Stimulated activated CD4-positive, alpha-beta T cell treated with anti-CD3 and anti-CD28 coated beads, Interleukin-4, amount 100 ng/mL, for 1 hour (primary cell): ENCODE data around the gene MTA1.

Experiments
- DNase-seq: peaks from one replicate; pipeline ENCODE4 v3.0.0-alpha.2; 2020

Gene MTA1

DNA sequence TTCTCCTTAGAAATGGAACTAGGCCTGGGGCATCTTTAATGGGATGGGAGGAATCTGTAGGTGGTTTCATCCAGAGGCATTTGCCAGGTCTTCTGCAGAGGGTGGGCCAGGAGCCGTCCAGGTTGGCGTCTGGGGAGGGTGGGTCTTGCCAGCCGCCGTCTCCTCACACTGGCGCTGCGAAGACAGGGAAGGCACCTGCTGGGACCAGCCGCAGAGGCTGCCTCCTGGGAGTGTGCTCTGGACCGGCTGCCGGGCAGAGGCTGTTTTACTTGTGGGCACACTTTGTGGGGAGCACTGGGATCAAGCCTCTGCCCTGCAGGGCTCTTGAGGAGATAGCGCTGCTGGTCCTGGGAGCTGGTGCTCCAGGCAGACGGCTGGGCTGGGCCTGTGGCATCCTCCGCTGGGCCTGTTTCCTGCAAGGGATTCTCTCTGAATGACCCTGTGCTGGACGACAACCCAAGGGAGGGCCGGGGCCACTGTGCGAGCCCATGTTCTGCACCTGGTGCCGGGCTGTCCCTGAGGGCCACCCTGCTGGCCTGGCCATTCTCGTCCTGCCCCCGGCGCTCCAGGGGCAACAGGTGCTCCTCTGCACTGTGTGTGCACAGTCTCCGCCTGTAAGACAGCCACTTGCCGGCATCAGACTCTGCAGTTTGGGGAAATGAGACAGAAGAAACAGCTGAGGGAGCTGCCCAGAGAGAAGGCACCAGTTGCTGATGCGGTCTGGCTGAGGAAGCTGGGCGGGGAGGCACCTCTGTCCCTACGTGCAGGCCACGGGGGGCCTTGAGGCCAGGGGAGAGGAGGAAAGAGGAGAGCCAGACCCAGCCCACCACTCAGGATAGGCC lies 31.3 kb upstream of the MTA1 start:
- no peak for DNase-seq

DNA sequence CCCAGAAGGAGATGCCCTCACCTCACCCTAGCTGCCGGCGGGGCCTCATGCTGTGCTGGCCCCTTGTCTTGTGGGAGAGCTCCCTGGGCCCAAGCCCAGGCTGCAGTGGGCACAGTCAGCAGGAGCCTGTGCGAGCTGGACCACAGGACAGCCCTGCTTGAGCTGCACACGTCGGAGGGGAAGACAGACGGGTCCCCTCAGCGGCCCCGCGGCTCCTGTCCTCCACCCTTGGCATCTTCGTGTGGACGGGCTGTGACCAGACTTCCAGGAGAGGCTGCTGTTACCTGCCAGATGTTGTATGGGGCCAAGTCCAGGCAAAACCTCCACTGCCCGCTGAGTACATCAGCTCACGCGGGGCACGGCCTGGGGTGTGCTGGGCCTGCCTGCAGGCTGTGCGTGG lies 30.7 kb upstream of the MTA1 start:
- no peak for DNase-seq

DNA sequence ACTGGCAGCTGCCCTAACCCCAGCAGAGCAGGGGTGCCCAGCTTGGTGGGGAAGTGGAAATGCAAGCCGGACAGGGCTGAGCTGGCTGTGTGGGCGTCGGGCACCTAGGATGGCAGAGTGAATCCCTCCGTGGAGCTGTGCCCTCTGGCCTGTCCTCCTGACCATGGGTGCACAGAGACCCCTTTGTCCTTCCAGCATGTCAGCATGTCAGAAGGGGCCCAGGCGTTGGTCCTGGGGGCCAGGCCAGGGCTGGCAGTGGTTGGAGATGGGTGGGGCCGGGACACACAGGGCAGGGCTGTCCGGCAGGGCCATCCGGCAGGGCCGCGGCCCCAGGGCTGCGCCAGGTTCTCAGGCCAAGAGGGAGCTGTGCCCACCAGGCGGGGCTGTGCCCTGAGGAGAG lies 30.1 kb upstream of the MTA1 start:
- no peak for DNase-seq

DNA sequence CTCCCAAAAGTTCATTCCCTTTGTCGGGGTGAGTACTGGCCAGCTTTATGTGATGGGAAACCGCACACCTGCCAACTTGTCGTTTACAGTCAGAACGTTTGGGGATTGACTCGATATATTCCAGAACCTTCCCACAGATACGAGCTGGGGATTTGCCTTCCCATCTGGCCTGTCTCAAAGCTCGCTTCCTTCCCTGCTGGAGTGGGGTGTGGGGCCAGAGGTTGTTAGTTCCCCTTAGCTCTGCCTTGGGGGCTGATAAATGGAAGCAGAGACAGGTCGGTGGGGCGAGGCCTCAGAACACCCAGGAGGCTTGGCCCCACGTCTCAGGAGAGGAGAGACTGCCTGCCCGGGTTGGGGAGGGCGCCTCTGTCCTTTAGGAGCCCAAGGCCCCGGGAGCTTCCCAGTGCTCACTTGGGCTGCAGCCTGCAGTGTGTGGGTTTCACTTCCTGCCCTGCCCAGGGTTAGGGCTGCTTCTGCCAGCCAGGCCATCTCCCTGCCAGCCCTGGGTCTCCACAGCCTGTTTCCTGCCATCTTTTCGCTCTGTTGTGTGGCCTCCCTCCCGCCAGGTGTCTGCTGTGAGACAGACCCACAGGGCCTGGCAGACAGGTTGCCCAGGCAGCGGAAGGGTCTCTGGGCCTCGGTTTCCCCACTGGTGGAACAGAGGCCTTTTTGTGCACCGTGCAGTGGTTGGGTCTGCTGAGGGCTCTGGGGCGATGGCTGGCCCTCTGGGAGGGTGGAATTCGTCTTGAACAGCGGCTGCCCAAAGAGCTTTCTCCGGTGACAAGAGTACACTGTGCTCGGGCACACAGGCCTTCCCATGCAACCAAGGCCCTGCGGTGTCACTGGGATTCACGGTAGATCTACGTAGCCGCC lies 29.4 kb upstream of the MTA1 start:
- no peak for DNase-seq

DNA sequence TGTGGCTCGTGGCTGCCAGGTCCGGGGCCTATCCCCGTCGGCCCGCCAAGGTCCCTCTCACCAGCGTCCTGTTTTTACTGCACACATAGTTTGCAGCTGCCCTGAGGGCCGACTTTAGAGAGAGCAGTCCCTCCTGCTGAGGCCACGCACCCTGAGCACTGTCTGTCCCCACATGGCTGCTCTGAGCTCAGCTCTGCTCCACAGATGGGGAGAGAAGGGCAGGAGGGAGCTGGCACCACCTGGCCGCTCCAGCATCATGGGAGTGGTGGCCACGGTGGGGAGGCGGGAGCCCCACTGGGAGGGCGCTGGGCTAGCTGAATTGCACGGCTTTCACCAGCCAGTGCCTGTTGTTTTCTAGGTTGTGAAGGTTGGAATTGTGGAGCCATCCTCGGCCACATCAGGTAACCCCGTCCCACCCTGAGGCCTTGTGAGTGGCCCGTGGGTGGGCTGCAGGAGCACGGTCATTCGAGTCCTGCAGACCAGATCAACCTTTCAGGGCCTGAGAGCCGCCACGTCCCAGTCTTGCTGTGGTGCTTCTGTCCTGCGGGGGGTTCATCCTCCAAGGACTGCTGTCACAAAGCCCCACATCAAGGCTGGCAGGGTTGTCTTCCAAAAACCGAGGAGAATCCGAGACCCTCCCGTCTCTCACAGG lies 28.7 kb upstream of the MTA1 start:
- DNase-seq = no peak

DNA sequence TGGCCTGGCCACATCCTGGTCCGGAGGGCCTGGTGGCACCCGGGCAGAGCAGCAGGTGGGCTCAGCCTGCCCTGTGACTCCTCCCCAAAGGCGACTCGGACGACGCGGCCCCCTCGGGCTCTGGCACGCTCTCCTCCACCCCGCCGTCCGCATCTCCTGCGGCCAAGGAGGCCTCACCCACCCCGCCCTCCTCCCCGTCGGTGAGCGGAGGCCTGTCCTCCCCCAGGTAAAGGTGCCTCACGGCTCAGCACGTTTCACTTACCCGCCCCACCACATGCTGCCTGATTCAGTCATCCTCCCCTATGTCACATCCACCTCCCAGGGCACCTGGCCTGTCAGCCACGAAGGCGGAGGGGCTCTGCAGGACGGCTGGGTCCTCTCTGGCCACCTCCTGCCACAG lies 28.1 kb upstream of the MTA1 start:
- DNase-seq = no peak

DNA sequence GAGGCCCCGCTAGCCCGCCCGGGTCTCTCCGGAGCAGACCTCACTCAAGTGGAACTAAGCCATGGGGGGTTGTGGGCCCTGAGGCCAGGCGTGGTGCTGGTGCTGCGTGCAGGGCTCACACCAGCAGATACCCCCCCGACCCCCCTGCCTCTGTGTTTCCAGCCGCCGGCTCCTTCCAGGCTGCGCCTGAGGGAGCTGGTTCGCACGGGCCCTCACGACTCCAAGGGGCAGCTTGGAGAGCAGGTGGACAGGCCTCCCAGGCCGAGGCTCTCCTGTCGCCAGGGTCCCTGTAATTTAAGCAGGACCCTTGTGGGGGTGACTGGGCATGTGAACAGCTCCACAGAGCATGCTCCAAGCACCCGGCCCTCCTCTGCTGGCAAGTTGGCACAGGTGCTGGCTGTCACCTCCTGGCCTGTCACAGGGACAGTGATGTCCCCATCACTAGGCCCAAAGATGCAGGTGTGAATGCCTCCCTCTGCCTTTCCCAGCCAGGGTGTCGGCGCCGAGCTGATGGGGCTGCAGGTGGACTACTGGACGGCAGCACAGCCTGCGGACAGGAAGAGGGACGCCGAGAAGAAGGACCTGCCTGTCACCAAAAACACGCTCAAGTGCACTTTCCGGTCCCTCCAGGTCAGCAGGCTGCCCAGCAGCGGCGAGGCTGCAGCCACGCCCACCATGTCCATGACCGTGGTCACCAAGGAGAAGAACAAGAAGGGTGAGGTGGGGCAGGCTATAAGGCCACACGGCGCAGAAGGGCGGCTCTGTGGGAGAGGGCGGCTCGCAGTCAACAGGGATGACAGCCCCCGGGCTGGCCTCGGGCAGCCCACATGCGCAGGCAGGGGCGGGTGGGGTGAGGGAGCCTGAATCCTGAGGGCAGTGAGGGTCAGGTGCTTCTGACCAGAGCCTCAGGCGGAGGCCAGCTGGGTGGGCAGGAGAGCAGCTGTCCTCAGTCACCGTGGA lies 27.2 kb upstream of the MTA1 start:
- no peak for DNase-seq

DNA sequence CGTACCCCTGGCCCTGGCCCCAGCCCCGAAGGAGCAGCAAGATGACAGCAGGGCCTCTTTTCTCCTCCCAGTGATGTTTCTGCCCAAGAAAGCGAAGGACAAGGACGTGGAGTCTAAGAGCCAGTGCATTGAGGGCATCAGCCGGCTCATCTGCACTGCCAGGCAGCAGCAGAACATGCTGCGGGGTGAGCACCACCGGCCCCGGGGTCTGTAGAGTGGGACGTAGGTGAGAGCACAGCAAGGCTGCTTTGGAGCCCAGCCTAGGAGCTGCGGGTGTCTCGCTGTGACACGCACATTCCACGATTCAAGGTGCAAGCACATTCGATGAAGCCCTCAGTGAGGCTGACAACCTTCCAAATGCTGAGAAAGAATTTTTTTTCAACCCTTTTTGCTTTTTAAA lies 26.5 kb upstream of the MTA1 start:
- no peak for DNase-seq

DNA sequence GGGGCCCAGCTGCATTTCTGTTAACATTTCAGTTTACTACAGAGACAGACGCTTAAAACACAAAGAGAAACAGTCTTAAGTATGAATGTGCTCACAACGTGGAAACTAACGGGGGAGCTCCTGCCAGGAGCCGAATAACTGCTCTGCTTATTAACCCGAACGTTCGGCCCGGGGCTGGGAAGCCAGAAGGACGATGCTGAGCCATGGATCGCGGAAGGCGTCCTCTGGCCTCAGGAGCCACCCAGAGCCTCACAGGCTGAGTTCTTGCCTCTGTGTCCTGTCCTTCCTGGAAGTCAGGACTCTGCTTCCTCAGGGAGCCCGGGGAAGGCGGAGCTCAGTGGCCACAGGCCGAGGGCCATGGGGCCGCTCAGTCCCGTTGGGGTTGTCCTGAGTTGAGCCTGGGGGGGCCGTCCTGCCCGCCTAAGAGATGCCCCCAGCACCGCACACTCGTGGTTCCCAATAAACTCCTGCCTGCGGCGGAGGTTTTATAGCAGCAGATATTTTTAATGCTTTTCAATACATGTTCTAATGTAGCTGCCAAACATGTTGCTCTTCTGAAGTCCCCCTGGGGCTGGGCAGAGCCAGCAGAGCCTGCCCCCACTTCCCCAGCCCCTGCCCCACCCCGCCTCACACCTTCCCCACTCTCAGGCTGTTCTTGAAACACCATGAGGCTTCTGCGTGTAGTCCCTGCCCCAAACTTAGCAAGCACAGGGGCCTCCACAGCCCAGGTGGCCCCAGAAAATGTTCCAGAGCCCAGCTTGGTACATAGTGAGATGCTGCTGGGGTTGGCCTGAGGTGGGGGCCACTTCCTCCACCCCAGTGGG lies 24.7 kb upstream of the MTA1 start:
- no peak for DNase-seq

DNA sequence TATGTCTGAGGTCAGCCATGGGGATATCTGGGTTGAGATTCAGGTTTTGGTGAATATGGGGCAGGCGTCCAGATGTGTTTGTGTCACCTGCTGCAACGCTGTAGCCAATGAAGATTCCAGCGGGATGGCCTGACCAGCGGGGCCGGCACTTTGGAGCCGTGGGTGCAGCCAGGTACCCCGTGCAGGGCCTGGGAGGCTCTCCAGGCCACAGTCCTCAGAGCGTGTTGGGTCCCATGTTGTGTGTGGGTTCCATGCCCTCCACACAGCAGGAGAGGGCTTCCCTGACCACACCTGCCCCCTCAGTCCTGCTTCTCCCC lies 24.1 kb upstream of the MTA1 start:
- DNase-seq = no peak

DNA sequence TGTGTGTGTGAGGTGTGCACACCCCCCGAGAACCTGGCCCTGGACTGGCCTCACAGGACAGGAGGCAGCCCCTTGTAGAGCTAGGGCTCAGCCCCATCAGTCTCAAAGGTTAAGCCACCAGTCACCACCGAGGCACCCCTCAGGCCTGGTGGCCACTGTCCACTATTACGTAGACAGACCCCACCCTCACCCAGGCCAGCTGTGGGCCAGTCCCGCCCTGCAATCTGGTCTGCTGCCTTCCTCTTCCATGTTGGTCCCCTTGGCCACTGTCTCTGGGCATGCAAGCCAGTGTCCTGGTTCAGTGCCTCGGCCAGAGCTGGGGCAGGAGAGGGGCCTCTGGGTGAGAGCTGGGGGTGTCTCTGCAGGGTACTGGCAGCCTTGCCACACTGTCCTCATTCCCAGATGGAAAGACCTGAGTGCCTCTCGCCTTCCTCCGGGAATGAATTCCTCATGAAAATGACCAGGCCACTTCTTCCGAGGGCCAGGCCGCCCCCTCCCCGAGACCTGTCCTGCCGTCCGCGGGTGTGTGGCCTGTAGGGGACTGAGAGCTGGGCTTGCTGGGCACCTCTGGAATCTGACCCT lies 22.2 kb upstream of the MTA1 start:
- no peak for DNase-seq

DNA sequence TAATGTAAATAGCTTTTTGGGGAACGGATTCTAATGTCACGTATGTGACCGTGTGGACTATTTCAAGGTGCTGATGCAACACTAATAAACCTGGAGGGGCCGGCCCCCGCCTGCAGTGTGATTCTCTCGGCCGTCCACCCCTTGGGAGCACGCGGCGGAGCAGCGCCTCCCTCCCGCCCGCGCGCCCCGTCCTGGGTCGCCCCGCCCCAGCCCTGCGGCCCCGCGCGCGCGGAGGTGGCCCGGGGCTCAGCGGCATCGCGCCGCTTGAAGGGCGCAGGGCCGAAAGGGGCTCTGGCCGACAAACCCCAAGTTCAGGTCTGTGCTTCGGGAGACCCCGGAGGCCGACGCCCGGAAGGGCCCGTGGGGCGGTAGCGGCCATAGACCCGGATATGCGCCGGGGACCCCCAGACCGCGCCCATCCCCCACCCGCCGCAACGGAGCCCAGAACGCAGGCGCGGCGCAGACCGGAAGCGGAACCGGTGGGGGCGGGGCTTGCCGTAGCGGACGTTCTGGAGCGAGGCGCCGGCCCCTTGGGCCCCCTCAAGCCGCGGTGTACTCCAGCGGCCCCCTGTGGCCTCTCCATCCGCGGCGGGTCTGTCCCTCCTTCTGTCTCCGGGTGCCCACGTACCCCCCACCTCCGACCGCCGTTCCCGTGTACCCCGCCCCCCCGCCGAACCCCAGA lies 21.4 kb upstream of the MTA1 start, which contains the start of gene TEX22:
Gene TEX22 (plus strand): TSS at position 495 of the 682 bp plus-strand sequence. CDS start 803 bp downstream, outside the sequence.
- DNase-seq = peak; percentile 97

DNA sequence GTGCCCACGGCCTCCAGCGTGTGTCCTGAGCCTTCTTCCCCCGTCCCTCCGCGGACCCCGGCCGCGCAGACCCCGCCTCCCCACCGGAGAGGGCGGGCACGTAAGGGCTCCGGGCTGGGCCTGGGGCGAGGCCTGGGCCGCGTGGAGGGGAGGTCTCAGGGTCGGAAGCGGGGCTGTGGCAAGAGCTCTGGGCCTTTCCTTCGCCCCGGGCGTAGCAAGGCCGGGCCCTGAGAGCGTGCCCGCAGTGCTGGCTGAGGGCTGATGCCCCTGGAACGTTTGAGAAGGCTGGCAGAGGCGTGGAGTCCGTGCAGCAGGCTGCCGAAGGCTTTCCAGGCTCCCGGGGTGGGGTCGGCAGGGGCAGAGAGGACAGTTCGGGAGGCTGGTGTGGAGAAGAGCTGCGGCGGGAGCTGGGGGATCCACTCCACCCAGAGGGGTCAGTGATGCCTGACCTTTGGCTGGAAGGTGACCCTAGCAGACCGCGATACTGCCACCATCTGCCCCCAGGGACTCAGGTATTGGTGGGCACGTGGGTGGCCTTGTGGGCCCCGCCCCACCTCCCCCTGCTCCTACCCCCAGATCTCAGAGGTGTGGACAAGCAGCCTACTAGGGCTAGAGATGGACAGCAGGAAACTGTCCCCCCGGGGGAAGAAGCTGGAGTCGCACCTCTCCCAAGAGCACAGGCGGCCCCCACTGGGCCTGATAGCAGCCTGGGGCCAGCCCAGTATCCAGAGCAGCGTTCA lies 20.7 kb upstream of the MTA1 start:
- DNase-seq = no peak

DNA sequence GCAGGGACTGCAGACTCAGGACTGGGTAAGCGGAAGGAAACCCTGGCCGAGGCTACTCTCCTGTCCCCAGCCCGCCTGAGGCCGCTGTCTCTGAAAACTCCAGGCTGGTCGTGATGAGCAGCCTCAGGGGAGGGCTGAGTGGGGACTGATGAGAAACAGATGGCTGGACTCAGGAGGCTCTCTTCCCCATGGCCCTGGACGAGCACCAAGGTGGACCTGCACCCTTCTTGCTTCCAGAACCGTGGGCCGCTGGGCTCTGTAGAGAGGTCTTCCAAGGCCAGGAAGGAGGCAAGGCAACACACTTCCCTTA lies 20.2 kb upstream of the MTA1 start:
- DNase-seq = no peak

DNA sequence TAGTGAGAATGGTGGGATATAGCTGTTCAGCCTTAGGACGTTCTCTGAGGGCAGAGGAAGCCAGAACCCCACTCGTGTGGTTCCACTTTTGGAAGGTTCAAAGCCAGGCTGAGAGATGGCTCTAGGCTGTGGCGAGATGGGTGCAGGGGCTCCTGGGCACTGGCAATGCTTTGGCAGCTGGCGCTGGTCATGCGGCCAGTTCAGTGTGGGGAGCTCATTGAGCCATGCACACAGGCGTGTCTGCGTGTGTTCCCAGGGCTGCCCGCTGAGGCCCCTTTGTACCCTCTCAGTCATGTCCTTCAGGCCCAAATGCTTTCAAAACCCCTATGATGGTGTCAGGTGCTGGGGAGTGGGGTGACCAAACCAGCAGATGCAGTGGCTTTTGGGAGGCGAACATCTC lies 19.6 kb upstream of the MTA1 start:
- DNase-seq = no peak

DNA sequence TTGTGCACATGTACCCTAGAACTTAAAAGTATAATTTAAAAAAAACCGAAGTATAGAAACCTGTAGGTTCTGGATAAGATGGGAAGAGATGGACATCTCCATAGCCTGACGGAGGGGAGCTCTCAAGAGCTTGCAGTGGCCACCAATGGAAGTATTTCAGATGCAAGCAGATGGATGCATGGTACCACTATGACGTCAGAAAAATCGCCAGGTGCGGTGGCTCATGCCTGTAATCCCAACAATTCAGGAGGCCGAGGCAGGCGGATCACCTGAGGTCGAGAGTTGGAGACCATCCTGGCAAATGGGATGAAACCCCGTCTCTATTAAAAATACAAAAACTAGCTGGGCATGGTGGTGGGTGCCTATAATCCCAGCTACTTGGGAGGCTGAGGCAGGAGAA lies 17.9 kb upstream of the MTA1 start:
- DNase-seq = no peak

DNA sequence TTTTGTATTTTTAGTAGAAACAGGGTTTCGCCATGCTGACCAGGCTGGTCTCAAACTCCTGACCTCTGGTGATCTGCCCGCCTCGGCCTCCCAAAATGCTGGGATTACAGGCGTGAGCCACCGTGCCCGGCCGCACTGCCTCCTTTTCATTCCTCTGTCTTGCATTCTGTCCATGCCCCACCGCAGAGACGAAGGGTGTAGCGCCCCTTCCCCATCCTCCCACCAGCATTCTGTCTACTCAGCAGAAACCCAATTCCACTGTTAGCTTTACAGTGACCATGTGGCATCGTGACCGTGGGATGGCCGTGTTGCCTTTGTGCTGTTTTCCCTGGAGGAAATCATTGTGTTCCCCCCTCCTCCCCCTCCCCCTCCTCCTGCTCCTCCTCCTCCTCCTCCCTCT lies 11.0 kb upstream of the MTA1 start:
- no peak for DNase-seq

DNA sequence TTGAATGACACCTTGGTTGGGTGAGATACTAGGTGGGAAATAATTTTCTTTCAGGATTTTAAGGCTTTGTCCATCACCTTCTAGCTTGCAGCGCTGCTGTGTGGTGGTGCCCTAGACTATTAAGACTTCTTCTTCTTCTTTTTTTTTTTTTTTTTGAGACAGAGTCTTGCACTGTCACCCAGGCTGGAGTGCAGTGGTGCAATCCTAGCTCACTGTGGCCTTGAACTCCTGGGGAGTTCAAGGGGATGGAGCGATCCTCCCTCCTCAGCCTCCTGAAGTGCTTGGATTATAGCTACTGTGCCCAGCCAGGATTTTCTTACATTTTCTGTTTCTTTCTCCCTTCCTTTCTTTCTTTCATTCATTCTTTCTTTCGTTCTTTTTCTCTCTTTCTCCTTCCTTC lies 10.3 kb upstream of the MTA1 start:
- DNase-seq = no peak

DNA sequence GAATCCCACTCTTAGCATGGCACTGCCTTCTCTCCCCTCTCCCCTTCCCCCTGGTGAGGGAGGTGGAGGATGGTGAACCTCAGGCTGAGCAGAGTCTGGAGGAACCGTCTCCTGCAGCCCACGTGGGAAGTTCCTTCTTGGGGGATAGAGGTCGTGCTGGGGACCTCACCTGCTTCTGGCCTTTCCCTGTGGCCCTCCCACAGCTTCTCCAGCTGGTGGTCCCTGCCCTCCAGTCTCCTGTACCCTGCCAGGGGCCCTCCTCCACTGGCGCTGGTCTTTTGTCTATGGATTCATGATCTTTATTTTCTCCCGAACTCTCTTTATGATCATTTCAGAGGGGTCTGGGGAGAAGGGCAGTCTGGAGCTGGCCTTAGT lies 9.0 kb upstream of the MTA1 start:
- DNase-seq = no peak
